Iris pigment epithelial cell (primary cell): ENCODE results near the gene ARHGEF4.
"Not testable (repeated sequence)": the region's sequence is repeated elsewhere in the genome, so short reads cannot be mapped to it uniquely, and the experiment has no call there.

Experiments used
- DNase-seq: peaks from one replicate; pipeline ENCODE4 v3.0.0-alpha.2; 2011; ENCODE audit warnings: low read depth

The ARHGEF4 gene

GRCh38 chr2:130887643-130888042 is 50.9 kb downstream of the ARHGEF4 start:
- no peak for DNase-seq

- no peak for DNase-seq
Measured at GRCh38 chr2:130890941-130891669, 54.4 kb downstream of the ARHGEF4 start.

- no peak for DNase-seq
Measured at GRCh38 chr2:130891966-130892365, 55.3 kb downstream of the ARHGEF4 start.

- no peak for DNase-seq
Measured at GRCh38 chr2:130892793-130893785, 56.4 kb downstream of the ARHGEF4 start.

GRCh38 chr2:130894326-130894942 is 57.7 kb downstream of the ARHGEF4 start:
- no peak for DNase-seq

GRCh38 chr2:130896813-130897212 is 60.1 kb downstream of the ARHGEF4 start:
- no peak for DNase-seq

GRCh38 chr2:130898553-130898952 is 61.8 kb downstream of the ARHGEF4 start:
- no peak for DNase-seq

- no peak for DNase-seq
Measured at GRCh38 chr2:130899306-130899705, 62.6 kb downstream of the ARHGEF4 start.

GRCh38 chr2:130901061-130901460 is 64.3 kb downstream of the ARHGEF4 start:
- no peak for DNase-seq

GRCh38 chr2:130901626-130902025 is 64.9 kb downstream of the ARHGEF4 start:
- DNase-seq: not testable (repeated sequence)

- DNase-seq: no peak
Measured at GRCh38 chr2:130908832-130909231, 72.1 kb downstream of the ARHGEF4 start.

GRCh38 chr2:130910931-130911330 is 74.2 kb downstream of the ARHGEF4 start:
- no peak for DNase-seq

GRCh38 chr2:130911482-130911881 is 74.8 kb downstream of the ARHGEF4 start:
- no peak for DNase-seq

GRCh38 chr2:130911996-130912395 is 75.3 kb downstream of the ARHGEF4 start:
- no peak for DNase-seq

GRCh38 chr2:130912471-130912870 is 75.8 kb downstream of the ARHGEF4 start:
- no peak for DNase-seq

- no peak for DNase-seq
Measured at GRCh38 chr2:130913891-130914290, 77.2 kb downstream of the ARHGEF4 start.

- DNase-seq: no peak
Measured at GRCh38 chr2:130915149-130915548, 78.4 kb downstream of the ARHGEF4 start.

- DNase-seq: no peak
Measured at GRCh38 chr2:130915595-130916437, 79.1 kb downstream of the ARHGEF4 start.

GRCh38 chr2:130916438-130916705 is 79.7 kb downstream of the ARHGEF4 start:
- DNase-seq: no peak

GRCh38 chr2:130917006-130917688 is 80.4 kb downstream of the ARHGEF4 start:
- DNase-seq: no peak

- DNase-seq: no peak
Measured at GRCh38 chr2:130918393-130918792, 81.7 kb downstream of the ARHGEF4 start.
